H1 (cell line): Measurements from ENCODE around the gene PRICKLE1. TPM values are rescaled to one million over a fixed set of nuclear protein-coding genes. Genes with fewer than 3 reads are reported as not detected.

ENCODE experiments used
- CTCF ChIA-PET: fragments of 300-600 bp; sonication (Branson Sonifier 250); formaldehyde crosslinking; loops from one replicate; lab custom pipeline; 2021; ENCODE audit not compliant: partially characterized antibody; lab: Charles Lee
- POLR2A ChIA-PET: fragments of 300-600 bp; sonication (Branson Sonifier 250); formaldehyde crosslinking; loops from one replicate; lab custom pipeline; 2021; ENCODE audit warnings: inconsistent platforms; ENCODE audit not compliant: partially characterized antibody; lab: Charles Lee
- DNase-seq, 2 experiments: peaks; one replicate each; pipeline versions ENCODE4 v3.0.0 to v3.0.0-alpha.2; 2010 to 2022; ENCODE audit warnings: low spot score in 2 of 2, low read depth in 1 of 2, mixed read lengths in 1 of 2
- FAIRE-seq: peaks from 2 replicates; lab custom pipeline; 2011; peaks lifted over from hg19 to GRCh38; lab: Jason Lieb, UNC
- H2AFZ ChIP-seq: 2 replicates; pipeline ENCODE4 v1.8.1; 2012; ENCODE audit warnings: low read length, inconsistent platforms
- H2AK5ac ChIP-seq: 2 replicates; pipeline ENCODE4 v1.6.1; 2013; ENCODE audit warnings: low read depth, low read length
- H2BK120ac ChIP-seq: replicated peaks from 2 replicates; pipeline ENCODE3; 2013; ENCODE audit warnings: low read depth, low read length, inconsistent platforms
- H2BK12ac ChIP-seq: 2 replicates; pipeline ENCODE4 v1.6.1; 2013; ENCODE audit warnings: low read depth, low read length
- H2BK15ac ChIP-seq: 2 replicates; pipeline ENCODE4 v1.6.1; 2013; ENCODE audit warnings: low read length
- H2BK20ac ChIP-seq: 2 replicates; pipeline ENCODE4 v1.6.1; 2013; ENCODE audit warnings: low read length
- H2BK5ac ChIP-seq: 2 replicates; pipeline ENCODE4 v1.6.1; 2013; ENCODE audit warnings: low read depth, low read length
- H3K14ac ChIP-seq: 2 replicates; pipeline ENCODE4 v1.6.1; 2013; ENCODE audit warnings: inconsistent platforms; ENCODE audit not compliant: insufficient read length
- H3K18ac ChIP-seq: 2 replicates; pipeline ENCODE4 v1.6.1; 2013; ENCODE audit warnings: low read length; ENCODE audit errors: extremely low read depth
- H3K23ac ChIP-seq: 2 replicates; pipeline ENCODE4 v1.6.1; 2013; ENCODE audit warnings: inconsistent platforms; ENCODE audit not compliant: insufficient read length
- H3K23me2 ChIP-seq: 2 replicates; pipeline ENCODE4 v1.6.1; 2013; ENCODE audit warnings: low read depth, low read length
- H3K27ac ChIP-seq: 2 replicates; pipeline ENCODE4 v1.6.1; 2011; ENCODE audit warnings: low read depth, low read length, inconsistent platforms
- H3K27me3 ChIP-seq, 4 experiments: replicated peaks in 1 of 4; 1 replicate in 1 of 4; 2 replicates in 3 of 4; pipeline versions ENCODE4 v1.6.1 to v1.8.1; 2011 to 2013; ENCODE audit warnings: low read length in 3 of 4, mild to moderate bottlenecking in 3 of 4, inconsistent platforms in 2 of 4, mixed read lengths in 2 of 4, moderate library complexity in 1 of 4; ENCODE audit not compliant: control insufficient read depth in 3 of 4, insufficient read depth in 3 of 4; ENCODE audit errors: extremely low read depth in 1 of 4
- H3K36me3 ChIP-seq, 4 experiments: 2 replicates each; pipeline versions ENCODE4 v1.6.1 to v1.8.1; 2011 to 2013; ENCODE audit warnings: mild to moderate bottlenecking in 4 of 4, low read length in 3 of 4, moderate library complexity in 2 of 4, control low read depth in 1 of 4, inconsistent platforms in 1 of 4; ENCODE audit not compliant: insufficient read depth in 4 of 4, control insufficient read depth in 2 of 4
- H3K4ac ChIP-seq: replicated peaks from 2 replicates; pipeline ENCODE3; 2013; ENCODE audit warnings: low read length, low read depth, mixed read lengths, inconsistent platforms; ENCODE audit not compliant: insufficient read length
- H3K4me1 ChIP-seq, 4 experiments: replicated peaks in 1 of 4; 1 replicate in 1 of 4; 2 replicates in 3 of 4; pipeline versions ENCODE4 v1.6.1 to v1.8.1; 2011 to 2013; ENCODE audit warnings: low read length in 3 of 4, inconsistent platforms in 2 of 4, mixed read lengths in 1 of 4; ENCODE audit not compliant: insufficient read depth in 4 of 4, control insufficient read depth in 3 of 4
- H3K4me2 ChIP-seq, 2 experiments: 2 replicates each; pipeline versions ENCODE4 v1.6.1 to v1.8.1; 2011 to 2013; ENCODE audit warnings: low read depth in 2 of 2, low read length in 2 of 2, control low read depth in 1 of 2, inconsistent platforms in 1 of 2, mild to moderate bottlenecking in 1 of 2; ENCODE audit not compliant: insufficient read depth in 1 of 2
- H3K4me3 ChIP-seq, 4 experiments: fragments of 200-600, 300-600 bp in 1 of 4; sonication (generic), shearing (Covaris generic), sonication (Bioruptor Twin) in 1 of 4; 2 replicates each; pipeline versions ENCODE4 v1.5.1 to v1.8.1; 2011 to 2016; ENCODE audit warnings: low read length in 4 of 4, low read depth in 3 of 4, control low read depth in 2 of 4, inconsistent platforms in 2 of 4, mild to moderate bottlenecking in 2 of 4, mixed read lengths in 1 of 4, moderate library complexity in 1 of 4; ENCODE audit not compliant: insufficient read depth in 2 of 4; ENCODE audit errors: extremely low read depth in 1 of 4
- H3K56ac ChIP-seq: replicated peaks from 2 replicates; pipeline ENCODE3; 2013; ENCODE audit warnings: low read depth, mild to moderate bottlenecking, mixed read lengths, low read length, inconsistent platforms; ENCODE audit not compliant: insufficient read length
- H3K79me1 ChIP-seq: 2 replicates; pipeline ENCODE4 v1.6.1; 2013; ENCODE audit warnings: low read depth, low read length, control low read depth
- H3K79me2 ChIP-seq, 2 experiments: 2 replicates each; pipeline versions ENCODE4 v1.6.1 to v1.8.1; 2012 to 2013; ENCODE audit warnings: low read length in 2 of 2, mild to moderate bottlenecking in 2 of 2, inconsistent platforms in 1 of 2; ENCODE audit not compliant: insufficient read depth in 2 of 2, control insufficient read depth in 1 of 2
- H3K9ac ChIP-seq, 4 experiments: replicated peaks in 1 of 4; 1 replicate in 1 of 4; 2 replicates in 3 of 4; pipeline versions ENCODE4 v1.6.1 to v1.8.1; 2011 to 2013; ENCODE audit warnings: low read depth in 3 of 4, low read length in 3 of 4, control low read depth in 2 of 4, mild to moderate bottlenecking in 2 of 4, moderate library complexity in 2 of 4, inconsistent platforms in 1 of 4; ENCODE audit errors: extremely low read depth in 1 of 4
- H3K9me3 ChIP-seq, 2 experiments: 2 replicates each; pipeline versions ENCODE4 v1.6.1 to v1.8.1; 2012 to 2013; ENCODE audit warnings: mild to moderate bottlenecking in 2 of 2, moderate library complexity in 2 of 2, control low read depth in 1 of 2, inconsistent platforms in 1 of 2, low read depth in 1 of 2, low read length in 1 of 2, mixed read lengths in 1 of 2; ENCODE audit not compliant: insufficient read depth in 2 of 2
- H4K20me1 ChIP-seq, 2 experiments: replicated peaks in 1 of 2; 2 replicates each; pipeline versions ENCODE3 to v1.8.1; 2011 to 2013; ENCODE audit warnings: inconsistent platforms in 2 of 2, low read length in 2 of 2, mild to moderate bottlenecking in 1 of 2; ENCODE audit not compliant: insufficient read depth in 2 of 2, control insufficient read depth in 1 of 2
- H4K5ac ChIP-seq: 2 replicates; pipeline ENCODE4 v1.6.1; 2013; ENCODE audit warnings: low read length, low read depth, mixed read lengths, inconsistent platforms; ENCODE audit not compliant: insufficient read length
- H4K8ac ChIP-seq: 2 replicates; pipeline ENCODE4 v1.8.0; 2013; ENCODE audit warnings: mild to moderate bottlenecking, moderate library complexity, low read length, inconsistent platforms; ENCODE audit not compliant: insufficient read depth; ENCODE audit errors: extremely low read depth
- H4K91ac ChIP-seq: replicated peaks from 2 replicates; pipeline ENCODE3; 2013; ENCODE audit warnings: low read length, mixed read lengths, inconsistent platforms; ENCODE audit not compliant: insufficient read length
- ASH2L ChIP-seq: fragments of 200-600, 300-600 bp; sonication (generic); IDR thresholded peaks from one replicate; pipeline ENCODE4 v1.7.1; 2017; ENCODE audit warnings: low read length
- EGR1 ChIP-seq: IDR thresholded peaks from 2 replicates; pipeline ENCODE4 v1.6.1; 2011; ENCODE audit warnings: low read depth, low read length, borderline replicate concordance
- FOSL1 ChIP-seq: IDR thresholded peaks from 2 replicates; pipeline ENCODE4 v1.6.1; 2011; ENCODE audit warnings: mild to moderate bottlenecking, low read depth, low read length, moderate library complexity; ENCODE audit not compliant: insufficient read depth
- GABPA ChIP-seq: IDR thresholded peaks from 2 replicates; pipeline ENCODE4 v1.6.1; 2011; ENCODE audit warnings: mild to moderate bottlenecking, low read length, moderate library complexity, borderline replicate concordance; ENCODE audit not compliant: insufficient read depth
- JUND ChIP-seq: IDR thresholded peaks from 2 replicates; pipeline ENCODE4 v1.6.1; 2011; ENCODE audit warnings: mild to moderate bottlenecking, improper control_type of control experiment, low read length
- NRF1 ChIP-seq: IDR thresholded peaks from 2 replicates; pipeline ENCODE4 v1.6.1; 2011; ENCODE audit warnings: mild to moderate bottlenecking, low read depth, low read length, improper control_type of control experiment
- RAD21 ChIP-seq, 2 experiments: IDR thresholded peaks in 1 of 2; conservative IDR thresholded peaks in 1 of 2; 2 replicates each; pipeline ENCODE4 v1.6.1; 2011; ENCODE audit warnings: low read depth in 2 of 2, low read length in 2 of 2, improper control_type of control experiment in 1 of 2, inconsistent platforms in 1 of 2, mild to moderate bottlenecking in 1 of 2, moderate library complexity in 1 of 2
- SIX5 ChIP-seq: IDR thresholded peaks from 2 replicates; pipeline ENCODE4 v1.6.1; 2011; ENCODE audit warnings: mild to moderate bottlenecking, low read depth, low read length
- SP2 ChIP-seq: IDR thresholded peaks from 2 replicates; pipeline ENCODE4 v1.6.1; 2012; ENCODE audit warnings: mild to moderate bottlenecking, low read length, inconsistent platforms
- TAF7 ChIP-seq: optimal IDR thresholded peaks from 2 replicates; pipeline ENCODE3; 2011; ENCODE audit warnings: low read depth, mild to moderate bottlenecking, inconsistent platforms, low read length, moderate library complexity, borderline replicate concordance
- TCF12 ChIP-seq: IDR thresholded peaks from 2 replicates; pipeline ENCODE4 v1.6.1; 2011; ENCODE audit warnings: low read depth, mild to moderate bottlenecking, low read length
- TEAD4 ChIP-seq: IDR thresholded peaks from 2 replicates; pipeline ENCODE4 v1.6.1; 2012; ENCODE audit warnings: low read depth, low read length, inconsistent platforms, mixed read lengths
- YY1 ChIP-seq: IDR thresholded peaks from 2 replicates; pipeline ENCODE4 v1.6.1; 2011; ENCODE audit warnings: low read depth, mild to moderate bottlenecking, low read length
- WGBS, 2 experiments: shearing (Covaris generic) in 1 of 2; methylation state at CpG; one replicate each; pipeline versions ENCODE4 v1.1.6 to v1.1.7; 2013 to 2015; ENCODE audit warnings: low lambda C conversion rate in 2 of 2, mixed read lengths in 2 of 2, inconsistent platforms in 1 of 2, low coverage in 1 of 2, missing lambda C conversion rate in 1 of 2; ENCODE audit not compliant: insufficient replicate concordance in 2 of 2, insufficient coverage in 1 of 2, insufficient read length in 1 of 2; ENCODE audit errors: extremely low coverage in 1 of 2, missing lambda C conversion rate in 1 of 2; 5-methylcytosine and 5-hydroxymethylcytosine counted together
- polyA plus RNA-seq, 7 experiments: library from polyadenylated mRNA; depleted of rRNA in 3 of 7; stranded (reverse) in 5 of 7; unstranded in 2 of 7; fragments of >200 nt in 5 of 7; fragments of 200-250 nt in 2 of 7; gene quantifications; 1 replicate in 5 of 7; 2 replicates in 1 of 7; 4 replicates in 1 of 7; pipeline versions ENCODE4 v1.2.1 to v1.2.3, GENCODE V29; 2011 to 2013; ENCODE audit warnings: missing spikeins in 2 of 7, mixed read lengths in 2 of 7
- total RNA-seq: library from RNA; stranded (reverse); fragmentation: NEBNext Ultra II Directional; extraction: Animal tissue kit (Norgen Biotek cat#: 25700); gene quantifications from 2 replicates; pipeline ENCODE4 v1.2.1, GENCODE V29; 2021
- TF ChIP-seq, protein P1 (sequence below): IDR thresholded peaks from 2 replicates; pipeline ENCODE4 v1.6.1; 2012; ENCODE audit warnings: low read length, inconsistent platforms

The PRICKLE1 gene
- total and polyA plus RNA-seq, 2 of the 8 experiments (the other 6 are each of a cell fraction or from before 2014, with no cell fraction given): 14.0 to 22.4 TPM

DNA sequence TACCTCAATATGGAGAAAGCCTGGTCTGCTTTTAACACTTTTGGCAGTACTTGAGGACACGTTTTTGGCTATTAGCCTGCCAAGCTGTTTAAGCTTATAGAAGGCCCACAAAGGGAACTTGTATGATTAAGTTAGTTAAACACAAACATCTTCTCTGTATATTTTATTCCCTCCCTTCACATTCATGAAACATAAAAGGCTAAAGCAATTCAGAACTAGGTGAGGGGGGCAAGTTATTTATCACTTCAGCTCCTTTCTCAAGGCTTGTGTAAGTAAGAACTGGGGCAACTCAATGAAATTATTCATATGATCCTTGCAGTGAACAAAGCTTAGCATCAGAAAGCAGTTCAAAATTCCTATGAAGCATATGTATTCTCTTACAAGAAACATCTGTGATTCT is 7.5 kb downstream of the PRICKLE1 start:
- H3K79me2 ChIP-seq: no peaks in the 10 kb centered on the region
- WGBS, 2 experiments: 58% methylated on average over 1 of the region's 1 CpG; no CpG with 5 or more reads in 1 of the 2 experiments
- H3K4me1 ChIP-seq: no peaks in the 10 kb centered on the region
- no peak overlapping the region for H4K8ac ChIP-seq
- no peak overlapping the region for H3K56ac ChIP-seq
- no peak overlapping the region for H2BK15ac ChIP-seq
- no peaks in the 10 kb centered on the region for H3K27me3 ChIP-seq
- no peak overlapping the region for H3K27ac ChIP-seq
- POLR2A ChIA-PET: no interaction called here
- no peak overlapping the region for H4K5ac ChIP-seq
- no peaks in the 10 kb centered on the region for H3K9me3 ChIP-seq
- H3K4me2 ChIP-seq: no peak overlapping the region
- H4K91ac ChIP-seq: no peak overlapping the region
- no peaks in the 10 kb centered on the region for H4K20me1 ChIP-seq
- no peaks in the 10 kb centered on the region for H3K79me1 ChIP-seq
- H2BK20ac ChIP-seq: no peak overlapping the region
- DNase-seq: no peak
- H3K14ac ChIP-seq: no peak overlapping the region
- no peak overlapping the region for H2AFZ ChIP-seq
- H2BK12ac ChIP-seq: no peak overlapping the region
- no peaks in the 10 kb centered on the region for H3K23me2 ChIP-seq
- no peak overlapping the region for H3K9ac ChIP-seq
- no peak overlapping the region for H2BK120ac ChIP-seq
- no peak for FAIRE-seq
- H3K36me3 ChIP-seq: no peaks in the 10 kb centered on the region
- H3K4me3 ChIP-seq: no peak overlapping the region
- no peak overlapping the region for H3K23ac ChIP-seq
- CTCF ChIA-PET: interaction anchor here (1.2 to 1.4 kb wide), 2 partner anchors 12 to 99 kb away, joined by 3 read pairs; no protein-coding TSS in a partner anchor
- H2AK5ac ChIP-seq: no peak overlapping the region
- no peak overlapping the region for H3K18ac ChIP-seq
- no peak overlapping the region for H3K4ac ChIP-seq
- no peak overlapping the region for H2BK5ac ChIP-seq
- TF ChIP-seq TCF12: no peak
- TF ChIP-seq, protein P1, sequence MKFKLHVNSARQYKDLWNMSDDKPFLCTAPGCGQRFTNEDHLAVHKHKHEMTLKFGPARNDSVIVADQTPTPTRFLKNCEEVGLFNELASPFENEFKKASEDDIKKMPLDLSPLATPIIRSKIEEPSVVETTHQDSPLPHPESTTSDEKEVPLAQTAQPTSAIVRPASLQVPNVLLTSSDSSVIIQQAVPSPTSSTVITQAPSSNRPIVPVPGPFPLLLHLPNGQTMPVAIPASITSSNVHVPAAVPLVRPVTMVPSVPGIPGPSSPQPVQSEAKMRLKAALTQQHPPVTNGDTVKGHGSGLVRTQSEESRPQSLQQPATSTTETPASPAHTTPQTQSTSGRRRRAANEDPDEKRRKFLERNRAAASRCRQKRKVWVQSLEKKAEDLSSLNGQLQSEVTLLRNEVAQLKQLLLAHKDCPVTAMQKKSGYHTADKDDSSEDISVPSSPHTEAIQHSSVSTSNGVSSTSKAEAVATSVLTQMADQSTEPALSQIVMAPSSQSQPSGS: no peak
- no peak for TF ChIP-seq JUND
- no peak for TF ChIP-seq ASH2L
- no peak for TF ChIP-seq SP2
- no peak for TF ChIP-seq TEAD4
- TF ChIP-seq FOSL1: no peak
- TF ChIP-seq SIX5: no peak
- TF ChIP-seq RAD21 (IDR thresholded peaks at IDR 0.05 in 1 of 2, conservative IDR thresholded peaks at IDR 0.05 in 1 of 2; ENCODE audit: low read depth in 2 of 2, low read length in 2 of 2): no peak
- TF ChIP-seq GABPA: no peak
- TF ChIP-seq TAF7: no peak
- TF ChIP-seq NRF1: no peak
- TF ChIP-seq YY1: no peak
- TF ChIP-seq EGR1: no peak
